SK-N-SH (cell line): ENCODE measurements around the gene MAP7.

ENCODE experiments used
- CHD2 ChIP-seq: fragments of 150-350 bp; IDR thresholded peaks from 2 replicates; pipeline ENCODE4 v1.6.1; 2018; ENCODE audit warnings: low read length; ENCODE audit not compliant: partially characterized antibody
- EZH2phosphoT487 ChIP-seq: fragments of 200-600 bp; sonication (generic); IDR thresholded peaks from 2 replicates; pipeline ENCODE4 v1.6.1; 2017; ENCODE audit warnings: low read depth, mixed run types, mild to moderate bottlenecking, antibody characterized with exemption, moderate library complexity, borderline replicate concordance
- FOXJ3 ChIP-seq: sonication (generic); formaldehyde crosslinking; IDR thresholded peaks from 2 replicates; pipeline ENCODE4 v1.5.1; 2020; ENCODE audit warnings: mild to moderate bottlenecking, missing genetic modification reagents
- JUND ChIP-seq: IDR thresholded peaks from 2 replicates; pipeline ENCODE4 v1.4.0; 2012
- MAX ChIP-seq: IDR thresholded peaks from 2 replicates; pipeline ENCODE4 v1.4.0; 2012; ENCODE audit warnings: low read depth
- POLR2AphosphoS5 ChIP-seq: IDR thresholded peaks from 2 replicates; pipeline ENCODE4 v1.6.1; 2012; ENCODE audit warnings: low read depth, low read length
- RAD21 ChIP-seq: IDR thresholded peaks from 2 replicates; pipeline ENCODE4 v1.6.1; 2012; ENCODE audit warnings: mild to moderate bottlenecking, low read length
- TAF1 ChIP-seq: IDR thresholded peaks from 2 replicates; pipeline ENCODE4 v1.6.1; 2012; ENCODE audit warnings: low read depth, mild to moderate bottlenecking, low read length, moderate library complexity, borderline replicate concordance
- USF2 ChIP-seq: fragments of 150-350 bp; IDR thresholded peaks from 2 replicates; pipeline ENCODE4 v1.6.1; 2017; ENCODE audit warnings: antibody characterized with exemption, low read length, low read depth, borderline replicate concordance
- TF ChIP-seq, protein P1 (sequence below): fragments of 200-600 bp; sonication (generic); IDR thresholded peaks from 2 replicates; pipeline ENCODE4 v1.6.1; 2017; ENCODE audit warnings: antibody characterized with exemption, mild to moderate bottlenecking, moderate library complexity

- TF ChIP-seq USF2 (no peak), CHD2 (no peak), TAF1 (no peak), RAD21 (no peak), POLR2AphosphoS5 (no peak), JUND (no peak), FOXJ3 (CRISPR knock-in tag) (no peak), EZH2phosphoT487 (no peak), MAX (no peak)
- TF ChIP-seq, protein P1, sequence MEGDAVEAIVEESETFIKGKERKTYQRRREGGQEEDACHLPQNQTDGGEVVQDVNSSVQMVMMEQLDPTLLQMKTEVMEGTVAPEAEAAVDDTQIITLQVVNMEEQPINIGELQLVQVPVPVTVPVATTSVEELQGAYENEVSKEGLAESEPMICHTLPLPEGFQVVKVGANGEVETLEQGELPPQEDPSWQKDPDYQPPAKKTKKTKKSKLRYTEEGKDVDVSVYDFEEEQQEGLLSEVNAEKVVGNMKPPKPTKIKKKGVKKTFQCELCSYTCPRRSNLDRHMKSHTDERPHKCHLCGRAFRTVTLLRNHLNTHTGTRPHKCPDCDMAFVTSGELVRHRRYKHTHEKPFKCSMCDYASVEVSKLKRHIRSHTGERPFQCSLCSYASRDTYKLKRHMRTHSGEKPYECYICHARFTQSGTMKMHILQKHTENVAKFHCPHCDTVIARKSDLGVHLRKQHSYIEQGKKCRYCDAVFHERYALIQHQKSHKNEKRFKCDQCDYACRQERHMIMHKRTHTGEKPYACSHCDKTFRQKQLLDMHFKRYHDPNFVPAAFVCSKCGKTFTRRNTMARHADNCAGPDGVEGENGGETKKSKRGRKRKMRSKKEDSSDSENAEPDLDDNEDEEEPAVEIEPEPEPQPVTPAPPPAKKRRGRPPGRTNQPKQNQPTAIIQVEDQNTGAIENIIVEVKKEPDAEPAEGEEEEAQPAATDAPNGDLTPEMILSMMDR = no peak
Measured at GRCh38 chr6:136474241-136474640, 76.0 kb downstream of the MAP7 start.
